Endothelial cell of umbilical vein (primary cell): ENCODE measurements around the gene ITSN2.

Experiments
- CTCF ChIP-seq, 2 donors: IDR thresholded peaks; 1 replicate in 1 of 2; 2 replicates in 1 of 2; pipeline ENCODE4 v1.5.1; 2011; ENCODE audit warnings: low read length in 2 of 2, mild to moderate bottlenecking in 2 of 2, moderate library complexity in 2 of 2, control low read depth in 1 of 2, inconsistent platforms in 1 of 2, low read depth in 1 of 2; ENCODE audit not compliant: insufficient read depth in 1 of 2; ENCODE audit errors: extremely low read depth in 1 of 2
- EZH2 ChIP-seq: IDR thresholded peaks from 2 replicates; pipeline ENCODE4 v1.6.1; 2012; ENCODE audit warnings: borderline replicate concordance, low read depth, mild to moderate bottlenecking, moderate library complexity, low read length, inconsistent platforms; ENCODE audit not compliant: severe bottlenecking
- GATA2 ChIP-seq: IDR thresholded peaks from 2 replicates; pipeline ENCODE4 v1.7.0; 2011; ENCODE audit warnings: low read depth, mild to moderate bottlenecking, moderate library complexity, mixed read lengths, low read length; ENCODE audit not compliant: insufficient read length, insufficient read depth
- MAX ChIP-seq: IDR thresholded peaks from 2 replicates; pipeline ENCODE4 v1.6.1; 2011; ENCODE audit not compliant: insufficient read depth, insufficient read length
- MYC ChIP-seq: IDR thresholded peaks from one replicate; pipeline ENCODE4 v1.6.1; 2011; ENCODE audit warnings: mild to moderate bottlenecking, low read depth, low read length
- POLR2A ChIP-seq: IDR thresholded peaks from 2 replicates; pipeline ENCODE4 v1.6.1; 2012; ENCODE audit warnings: low read depth, mild to moderate bottlenecking, control low read depth, low read length

GRCh38 chr2:24297663-24298062 lies 62.7 kb downstream of the ITSN2 start:
- TF ChIP-seq CTCF (IDR thresholded peaks at IDR 0.05; ENCODE audit: extremely low read depth in 1 of 2, insufficient read depth in 1 of 2, low read depth in 1 of 2, low read length in 2 of 2): no peak
- no peak for TF ChIP-seq EZH2
- no peak for TF ChIP-seq MAX
- TF ChIP-seq POLR2A: no peak
- no peak for TF ChIP-seq GATA2
- TF ChIP-seq MYC: no peak
